T-helper 9 cell (primary cell): ENCODE results near the gene CLEC2A.

Experiments used
- DNase-seq: peaks from one replicate; pipeline ENCODE4 v3.0.0-alpha.2; 2020

CLEC2A gene

DNA sequence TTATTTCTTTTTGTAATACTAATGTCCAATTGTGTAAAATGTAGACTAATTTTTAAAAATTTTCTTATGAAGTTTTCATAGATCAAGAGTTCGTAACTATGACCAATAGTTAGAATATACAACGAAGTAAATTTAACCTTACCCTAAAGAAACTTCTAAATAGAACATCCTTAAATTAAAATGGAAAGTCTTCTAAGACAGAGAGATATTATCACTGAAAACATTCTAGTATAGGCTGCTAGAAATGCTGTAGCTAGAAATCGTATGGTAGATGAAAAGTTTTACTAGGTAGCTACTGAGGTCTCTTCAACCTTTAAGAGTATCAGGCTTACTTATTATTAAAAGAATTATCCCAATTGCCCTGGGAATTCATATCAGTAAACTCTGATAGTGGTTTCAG is 925 bp downstream of the CLEC2A start:
- no peak for DNase-seq

DNA sequence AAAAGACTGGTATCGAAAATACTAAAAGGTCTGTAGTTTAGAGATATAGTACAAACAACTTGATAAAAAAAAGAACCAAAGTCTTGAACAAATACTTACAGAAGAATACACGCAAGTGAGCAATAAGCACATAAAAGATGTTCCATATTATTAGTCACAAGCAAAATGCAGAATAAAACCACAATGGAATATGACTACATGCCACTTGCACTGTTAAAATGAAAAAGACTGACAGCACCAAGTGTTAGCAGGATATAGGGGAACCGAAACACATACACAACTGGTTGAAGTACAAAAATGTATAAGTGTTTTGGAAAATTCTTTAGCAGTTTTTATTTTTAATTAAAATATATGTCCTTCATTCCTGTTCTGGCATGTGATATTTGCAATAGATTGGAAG is 3.6 kb downstream of the CLEC2A start:
- no peak for DNase-seq

- no peak for DNase-seq
Measured at GRCh38 chr12:9926876-9927275, 5.3 kb downstream of the CLEC2A start.

GRCh38 chr12:9925705-9926393 is 6.3 kb downstream of the CLEC2A start:
- no peak for DNase-seq

GRCh38 chr12:9922429-9922828 is 9.7 kb downstream of the CLEC2A start:
- DNase-seq = no peak

GRCh38 chr12:9920451-9920850 is 11.7 kb downstream of the CLEC2A start:
- no peak for DNase-seq

DNA sequence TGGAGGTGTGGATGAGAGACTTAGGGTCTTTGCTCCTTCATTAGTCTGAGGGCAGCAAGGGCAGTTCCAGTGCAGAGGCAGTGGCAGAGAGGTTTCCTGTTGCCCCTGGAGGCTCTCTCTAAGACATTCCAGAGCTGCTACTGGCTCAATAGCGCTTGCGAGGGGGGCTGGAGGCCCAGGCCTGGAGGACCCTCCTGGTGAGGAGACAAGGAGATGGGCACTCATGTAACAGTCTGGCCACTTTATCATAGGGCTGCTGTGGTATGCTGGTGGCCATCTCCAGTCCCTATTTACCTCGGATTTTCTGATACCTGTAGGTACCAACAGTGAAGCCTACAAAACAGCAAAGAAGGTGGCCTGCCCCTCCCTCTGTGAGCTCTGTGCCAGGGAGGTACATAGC is 12.7 kb downstream of the CLEC2A start:
- no peak for DNase-seq

DNA sequence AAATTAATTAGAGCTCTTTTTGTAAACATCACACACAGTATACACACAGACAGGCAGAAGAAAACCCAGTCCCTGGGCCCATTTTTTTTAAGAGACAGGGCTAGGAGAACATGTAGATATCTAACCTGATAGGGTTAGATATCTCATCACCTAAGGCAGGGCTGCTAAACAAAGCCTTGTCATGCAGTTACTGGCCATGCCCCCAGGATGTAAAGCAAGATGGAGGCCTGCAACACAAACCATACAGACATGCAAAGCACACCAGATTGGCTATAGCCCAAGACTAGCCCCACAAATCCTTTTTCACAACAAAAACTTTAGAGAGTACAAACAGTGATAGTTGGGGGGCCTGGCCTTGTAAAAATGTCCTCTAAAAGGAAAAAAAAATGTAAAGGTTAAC is 20.5 kb downstream of the CLEC2A start:
- DNase-seq = no peak

DNA sequence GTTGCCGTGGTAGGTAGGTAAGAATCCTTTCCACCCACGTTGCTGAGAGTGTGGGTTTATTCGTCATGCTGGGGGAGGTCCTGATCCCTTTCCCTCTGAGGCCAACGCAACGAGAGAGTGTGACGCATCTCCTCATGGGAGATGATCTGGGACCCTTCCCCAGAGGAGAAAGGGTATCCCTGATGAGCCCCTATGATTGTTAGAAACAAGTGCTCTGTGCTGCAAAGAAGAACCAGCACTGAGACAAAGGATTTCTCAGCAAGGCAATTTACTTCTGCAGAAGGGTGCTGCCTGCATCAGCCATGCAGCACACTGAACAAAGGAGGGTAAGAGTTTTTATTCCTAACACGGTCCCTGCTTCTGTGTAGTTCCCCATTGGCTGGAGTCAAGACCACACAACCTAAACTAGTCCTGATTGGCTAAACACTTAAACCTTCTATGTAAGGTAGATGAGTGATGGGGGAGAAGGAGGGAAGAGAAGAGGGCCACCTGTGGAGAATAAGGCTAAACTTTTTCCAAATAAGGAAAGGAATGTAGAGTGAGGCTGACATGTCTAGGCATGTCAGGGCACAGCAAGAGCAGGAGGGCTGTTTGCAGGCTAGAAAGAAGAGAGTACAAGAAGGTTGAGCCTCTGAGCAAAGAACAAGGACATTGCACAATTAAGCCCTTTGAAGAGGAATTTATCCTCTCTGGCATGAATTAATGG is 21.3 kb downstream of the CLEC2A start:
- no peak for DNase-seq

GRCh38 chr12:9909724-9910123 is 22.4 kb downstream of the CLEC2A start:
- DNase-seq = no peak

DNA sequence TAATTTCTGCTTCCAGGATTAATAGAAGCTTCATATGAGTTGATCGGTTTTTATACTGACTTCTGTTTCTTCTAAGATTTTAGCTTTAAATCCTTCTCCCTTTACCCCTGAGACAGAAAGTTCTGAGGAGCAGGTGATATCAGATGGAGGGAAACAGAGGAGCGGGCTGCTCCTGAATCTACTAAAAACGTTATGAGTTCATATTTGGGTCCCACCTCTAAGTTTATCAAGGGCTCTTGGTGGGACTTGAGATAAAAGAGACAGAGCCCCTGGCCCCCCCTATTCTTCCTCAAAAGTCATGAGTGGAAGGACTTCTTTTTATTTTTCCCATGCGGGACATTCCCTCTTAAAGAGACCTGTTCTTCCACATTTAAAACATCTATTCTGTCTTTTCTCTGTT is 23.8 kb downstream of the CLEC2A start:
- no peak for DNase-seq

GRCh38 chr12:9907769-9908168 is 24.4 kb downstream of the CLEC2A start:
- DNase-seq = no peak

DNA sequence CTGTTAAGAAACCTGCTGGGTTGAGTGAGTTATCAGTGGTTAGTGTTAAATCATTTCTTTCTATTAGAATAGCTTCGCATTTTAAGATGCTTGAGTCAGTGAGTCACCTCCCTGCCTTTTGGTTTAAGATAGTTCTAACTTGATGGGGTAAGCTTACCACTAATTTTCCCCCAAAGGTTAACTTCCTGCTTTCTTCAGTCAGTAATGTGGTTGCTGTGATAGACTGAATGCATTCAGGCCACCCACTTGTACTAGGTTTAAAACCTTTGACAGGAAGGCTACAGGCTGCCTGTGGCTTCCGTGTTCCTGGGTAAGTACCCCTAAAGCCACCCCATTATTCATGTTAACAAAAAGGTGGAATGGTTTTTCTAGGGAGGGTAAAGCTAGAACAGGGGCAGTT is 25.3 kb downstream of the CLEC2A start:
- no peak for DNase-seq

DNA sequence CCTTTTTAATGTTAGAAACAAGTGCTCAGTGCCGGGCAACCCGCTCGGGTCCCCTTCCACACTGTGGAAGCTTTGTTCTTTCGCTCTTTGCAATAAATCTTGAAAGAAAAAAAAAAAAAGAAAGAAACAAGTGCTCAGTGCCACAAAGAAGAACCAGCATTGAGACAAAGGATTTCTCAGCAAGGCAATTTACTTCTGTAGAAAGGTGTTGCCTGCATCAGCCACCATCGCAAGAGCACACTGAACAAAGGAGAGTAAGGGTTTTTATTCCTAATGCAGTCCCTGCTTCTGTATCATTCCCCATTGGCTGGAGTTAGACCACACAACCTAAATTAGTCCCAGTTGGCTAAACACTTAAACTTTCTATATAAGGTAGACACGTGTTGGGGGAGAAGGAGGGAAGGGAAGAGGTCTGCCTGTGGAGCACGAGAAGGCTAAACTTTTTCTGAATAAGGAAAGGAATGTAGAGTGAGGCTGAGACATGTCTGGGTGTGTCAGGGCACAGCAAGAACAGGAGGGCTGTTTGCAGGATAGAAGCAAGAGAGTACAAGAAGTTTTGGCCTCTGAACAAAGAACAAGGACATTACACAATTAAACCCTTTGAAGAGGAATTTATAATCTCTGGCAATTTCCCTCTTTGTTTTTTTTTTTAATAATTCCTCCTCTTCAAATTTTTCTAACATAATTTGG is 29.5 kb downstream of the CLEC2A start:
- no peak for DNase-seq

- DNase-seq = no peak
Measured at GRCh38 chr12:9900930-9901329, 31.2 kb downstream of the CLEC2A start.

DNA sequence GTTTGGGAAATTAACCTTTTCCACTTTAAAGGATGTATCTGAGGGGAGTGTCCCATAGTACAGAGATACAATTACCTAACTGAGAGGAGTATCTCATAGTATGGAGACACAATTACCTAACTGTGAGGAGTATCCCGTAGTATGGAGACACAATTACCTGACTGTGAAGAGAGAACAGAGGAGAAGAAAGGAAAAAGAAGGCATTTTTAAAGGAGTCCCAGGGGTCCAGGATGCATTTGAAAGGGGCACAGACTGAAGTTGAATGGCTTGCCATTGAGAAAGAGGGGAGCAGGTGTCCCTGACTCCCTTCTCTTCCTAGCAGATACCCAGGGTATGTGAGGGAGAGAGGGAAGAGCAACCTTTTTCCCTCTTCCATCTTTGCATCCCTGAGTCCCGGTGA is 33.0 kb downstream of the CLEC2A start:
- no peak for DNase-seq

DNA sequence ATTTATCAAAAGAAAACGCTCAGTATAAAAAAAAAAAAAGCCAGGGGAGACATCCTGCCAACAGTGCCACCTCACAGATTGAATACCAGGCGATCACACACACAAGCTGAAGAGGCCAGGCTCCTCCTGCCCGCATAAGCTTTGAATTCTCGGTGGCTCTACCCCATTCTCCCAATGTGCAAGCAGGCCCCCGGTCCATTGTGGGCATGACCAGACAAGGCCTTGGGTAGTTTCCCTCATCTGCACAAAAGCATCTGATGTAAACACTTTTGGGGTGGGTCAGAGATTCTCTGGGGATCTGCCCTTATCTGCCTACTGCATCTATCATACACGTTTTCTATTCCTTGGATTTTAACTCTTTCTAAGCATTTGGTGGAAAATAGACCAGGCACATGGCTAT is 34.6 kb downstream of the CLEC2A start:
- DNase-seq = no peak

GRCh38 chr12:9895215-9895971 is 36.8 kb downstream of the CLEC2A start:
- DNase-seq = no peak

GRCh38 chr12:9888665-9889273 is 43.4 kb downstream of the CLEC2A start:
- DNase-seq = no peak

- no peak for DNase-seq
Measured at GRCh38 chr12:9883175-9883574, 49.0 kb downstream of the CLEC2A start.

DNA sequence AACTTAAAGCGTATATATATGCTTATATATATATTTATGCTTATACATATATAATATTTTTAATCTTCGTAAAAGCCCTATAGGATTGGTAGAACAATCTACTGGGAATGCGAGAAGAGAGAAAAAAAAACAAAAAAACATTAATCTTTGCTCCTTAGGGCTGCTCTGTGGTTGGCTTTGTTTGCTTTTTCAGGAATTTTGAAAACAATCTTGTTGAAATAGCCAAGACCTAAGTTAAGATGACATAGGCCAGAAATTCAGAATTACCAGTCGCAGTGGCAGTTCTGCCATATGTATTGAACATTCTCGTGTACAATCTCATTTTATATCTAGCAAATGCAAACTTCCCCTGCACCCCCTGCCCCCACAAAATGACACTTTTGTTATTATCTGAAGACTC is 50.2 kb downstream of the CLEC2A start:
- DNase-seq = no peak

DNA sequence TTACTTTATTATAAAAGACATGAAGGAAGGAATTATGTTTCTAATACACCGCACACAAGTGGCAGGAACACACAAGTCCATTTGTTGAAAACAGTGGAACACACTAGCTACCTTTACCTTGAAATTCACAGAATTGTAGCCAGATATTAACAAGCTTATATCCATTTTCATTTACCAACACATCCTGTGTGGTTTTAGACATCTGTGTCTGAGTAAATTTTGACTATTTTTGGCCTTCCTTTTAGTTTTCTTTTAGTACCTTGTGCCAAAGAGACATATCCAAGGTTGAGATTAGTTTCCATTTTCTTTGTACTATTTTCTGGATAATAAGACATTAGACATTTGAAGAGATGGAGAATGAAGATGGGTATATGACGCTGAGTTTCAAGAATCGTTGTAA is 50.9 kb downstream of the CLEC2A start, which contains the start of gene KLRF2:
Gene KLRF2, plus strand, starts transcription at position 244 of the 400 bp plus-strand sequence. Its CDS starts 107 bp downstream, at position 351.
- no peak for DNase-seq
